ENCODE results near the gene HNRNPF.

Gene HNRNPF

DNA sequence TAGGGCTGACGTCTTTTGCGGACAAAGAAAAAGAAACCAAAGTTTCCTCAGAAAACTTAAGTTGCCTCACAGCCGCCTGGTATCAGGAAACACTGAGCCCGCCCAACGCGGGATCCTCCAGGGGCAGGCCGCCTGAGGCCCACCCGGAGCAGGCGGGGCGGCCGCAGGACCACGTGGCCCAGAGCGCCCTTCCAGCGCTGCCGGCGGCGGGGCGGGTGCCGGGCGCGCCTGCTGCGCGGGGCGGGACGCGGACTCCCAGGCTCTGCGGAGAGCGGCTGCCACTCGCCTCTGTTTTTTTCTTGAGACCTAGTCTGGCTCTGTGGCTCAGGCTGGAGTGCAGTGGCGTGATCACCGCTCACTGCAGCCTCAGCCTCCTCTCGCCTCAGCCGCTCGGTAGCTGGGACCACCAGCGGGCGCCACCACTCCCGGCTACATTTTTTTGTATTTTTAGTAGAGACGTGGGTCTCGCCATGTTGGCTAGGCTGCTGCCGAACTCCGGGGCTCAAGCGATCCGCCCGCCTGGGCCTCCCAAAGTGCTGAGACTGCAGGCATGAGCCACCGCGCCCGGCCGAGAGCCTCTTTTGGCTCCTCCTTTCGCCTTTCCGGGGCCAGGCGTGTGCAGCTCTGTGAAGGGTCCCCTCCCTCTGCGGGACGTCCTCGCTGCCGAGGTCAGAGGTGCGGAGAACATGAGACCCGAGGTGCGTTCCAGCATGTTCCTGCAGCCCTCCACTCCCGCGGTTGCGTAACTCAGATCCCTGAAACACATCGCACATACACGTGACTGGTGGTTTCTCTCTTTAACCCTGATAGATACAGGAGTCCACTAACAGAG is 11.6 kb upstream of the HNRNPF start:
- peak; percentile 92 for DNase-seq

DNA sequence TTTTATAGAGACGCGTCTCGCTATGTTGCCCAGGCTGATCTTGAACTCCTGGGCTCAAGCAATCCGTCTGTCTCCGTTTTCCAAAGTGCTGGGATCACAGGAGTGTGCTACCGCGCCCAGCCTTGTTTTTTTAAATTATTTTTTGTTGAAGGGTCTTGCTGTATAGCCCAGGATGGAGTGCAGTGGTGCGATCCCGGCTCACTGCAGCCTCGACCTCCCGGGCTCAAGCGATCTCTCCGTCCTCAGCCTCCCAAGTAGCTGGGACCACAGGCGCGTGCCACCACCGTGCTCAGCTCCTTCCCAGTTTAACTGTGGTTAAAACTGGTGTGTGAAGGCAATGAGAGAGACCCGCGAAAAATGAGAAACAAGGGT is 11.0 kb upstream of the HNRNPF start:
- DNase-seq = no peak

DNA sequence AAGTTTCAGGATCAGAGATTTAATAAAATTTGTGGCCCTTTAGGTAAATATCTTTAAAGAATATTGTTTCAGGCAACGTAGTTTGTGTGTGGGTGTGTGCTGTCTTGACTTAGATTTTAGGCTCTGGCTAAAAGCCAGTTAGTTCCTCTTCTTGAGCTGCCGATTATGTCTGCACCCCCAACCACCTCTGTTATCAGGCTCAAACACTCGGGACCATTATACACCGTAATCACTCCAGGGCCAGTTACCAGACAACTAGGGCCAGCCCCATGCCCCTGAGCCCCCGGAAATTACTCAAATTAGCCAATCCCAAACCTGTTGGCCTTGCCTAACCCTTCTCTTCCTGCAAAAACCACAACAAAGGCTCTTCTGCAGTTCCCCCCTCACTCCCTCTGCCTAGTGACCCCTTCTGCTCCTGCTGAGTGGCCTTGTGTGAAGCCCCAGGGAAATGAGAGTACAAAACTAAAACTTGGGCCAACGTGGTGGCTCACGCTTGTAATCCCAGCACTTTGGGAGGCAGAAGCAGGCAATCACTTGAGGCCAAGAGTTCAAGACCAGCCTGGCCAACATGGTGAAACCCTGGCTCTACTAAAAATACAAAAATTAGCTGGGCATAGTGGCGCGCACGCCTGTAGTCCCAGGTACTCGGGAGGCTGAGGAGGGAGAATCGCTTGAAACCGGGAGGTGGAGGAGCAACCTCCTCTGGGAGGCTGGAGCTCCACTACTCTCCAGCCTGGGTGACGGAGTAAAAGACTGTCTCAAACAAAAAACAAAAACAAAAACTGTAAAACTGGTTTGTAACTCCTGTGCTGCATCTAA is 9.2 kb upstream of the HNRNPF start:
- peak; percentile 78 for DNase-seq

- DNase-seq = no peak
Measured at GRCh38 chr10:43415544-43415943, 6.6 kb upstream of the HNRNPF start.

DNA sequence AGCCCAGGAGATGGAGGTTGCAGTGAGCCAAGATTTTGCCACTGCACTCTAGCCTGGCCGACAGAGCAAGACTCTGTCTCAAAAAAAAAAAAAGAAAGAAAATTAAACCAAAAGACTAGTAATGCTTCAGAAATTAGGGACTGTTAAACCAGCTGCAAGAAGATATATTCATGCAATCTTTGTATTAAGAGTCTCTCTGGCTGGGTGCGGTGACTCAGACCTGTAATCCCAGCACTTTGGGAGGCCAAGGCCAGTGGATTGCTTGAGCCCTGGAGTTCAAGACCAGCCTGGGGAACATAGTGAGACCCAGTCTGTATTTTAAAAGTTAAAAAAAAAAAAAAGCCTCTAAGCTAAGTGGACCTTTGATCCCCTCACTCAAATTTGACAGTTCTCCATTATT is 2.5 kb upstream of the HNRNPF start:
- DNase-seq = no peak

GRCh38 chr10:43410345-43410744 is 1.4 kb upstream of the HNRNPF start:
- DNase-seq = no peak

GRCh38 chr10:43409385-43410109 is 561 bp upstream of the HNRNPF start:
- peak; percentile 90 for DNase-seq

GRCh38 chr10:43408331-43408709 is 666 bp downstream of the HNRNPF start:
- no peak for DNase-seq

GRCh38 chr10:43407576-43408330 is 1.2 kb downstream of the HNRNPF start:
- peak; percentile 96 for DNase-seq

DNA sequence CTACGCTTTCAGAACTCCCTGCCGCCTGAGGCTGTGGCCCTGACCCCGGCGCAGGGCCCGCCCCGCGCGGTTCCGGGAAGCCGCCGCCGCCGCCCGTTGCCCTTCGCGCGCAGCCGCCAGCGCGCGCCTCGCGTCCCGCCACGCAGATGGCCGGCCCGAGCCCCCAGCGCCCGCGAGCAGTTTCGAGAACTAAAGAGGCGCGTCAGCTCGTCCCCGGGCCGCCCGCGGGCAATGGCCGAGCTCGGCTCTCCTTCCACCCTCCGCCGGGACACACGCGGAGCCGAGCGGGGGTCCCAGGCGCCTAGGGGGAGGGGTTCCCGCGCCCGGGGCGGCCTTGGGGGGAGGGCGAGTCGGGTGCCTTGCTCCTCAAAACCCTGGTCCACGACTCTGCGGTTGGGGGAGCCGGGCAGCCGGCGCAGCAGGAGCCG is 1.8 kb downstream of the HNRNPF start:
- DNase-seq = peak; percentile 87

GRCh38 chr10:43404704-43405084 is 4.3 kb downstream of the HNRNPF start:
- DNase-seq = peak; percentile 65

DNA sequence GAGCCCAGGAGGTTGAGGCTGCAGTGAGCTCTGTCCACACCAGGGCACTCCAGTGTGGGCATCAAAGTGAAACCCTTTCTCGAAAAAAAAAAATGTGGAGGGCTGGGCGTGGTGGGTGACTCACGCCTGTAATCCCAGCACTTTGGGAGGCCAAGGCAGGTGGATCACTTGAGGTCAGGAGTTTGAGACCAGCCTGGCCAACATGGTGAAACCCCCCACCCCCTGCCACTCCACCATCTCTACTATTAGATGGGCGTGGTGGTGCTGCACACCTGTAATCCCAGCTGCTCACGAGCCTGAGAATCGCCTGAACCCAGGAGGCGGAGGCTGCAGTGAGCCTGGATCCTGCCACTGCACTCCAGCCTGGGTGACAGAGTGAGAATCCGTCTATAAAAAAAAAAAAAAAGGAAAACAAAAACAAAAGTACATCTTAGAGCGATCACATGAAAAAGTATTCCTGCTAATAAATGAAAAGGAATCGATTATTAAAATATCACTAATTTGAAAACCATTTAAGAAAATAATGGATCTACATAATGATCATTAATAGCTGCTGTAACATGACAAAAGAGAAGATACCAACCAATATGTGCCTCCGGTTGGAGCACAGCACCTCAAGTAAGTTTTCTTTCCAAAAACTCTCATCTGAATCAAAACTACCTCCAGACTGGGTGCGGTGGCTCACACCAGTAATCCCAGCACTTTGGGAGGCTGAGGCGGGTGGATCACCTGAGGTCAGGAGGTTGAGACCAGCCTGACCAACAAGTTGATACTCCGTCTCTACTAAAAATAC is 4.9 kb downstream of the HNRNPF start:
- DNase-seq = no peak

DNA sequence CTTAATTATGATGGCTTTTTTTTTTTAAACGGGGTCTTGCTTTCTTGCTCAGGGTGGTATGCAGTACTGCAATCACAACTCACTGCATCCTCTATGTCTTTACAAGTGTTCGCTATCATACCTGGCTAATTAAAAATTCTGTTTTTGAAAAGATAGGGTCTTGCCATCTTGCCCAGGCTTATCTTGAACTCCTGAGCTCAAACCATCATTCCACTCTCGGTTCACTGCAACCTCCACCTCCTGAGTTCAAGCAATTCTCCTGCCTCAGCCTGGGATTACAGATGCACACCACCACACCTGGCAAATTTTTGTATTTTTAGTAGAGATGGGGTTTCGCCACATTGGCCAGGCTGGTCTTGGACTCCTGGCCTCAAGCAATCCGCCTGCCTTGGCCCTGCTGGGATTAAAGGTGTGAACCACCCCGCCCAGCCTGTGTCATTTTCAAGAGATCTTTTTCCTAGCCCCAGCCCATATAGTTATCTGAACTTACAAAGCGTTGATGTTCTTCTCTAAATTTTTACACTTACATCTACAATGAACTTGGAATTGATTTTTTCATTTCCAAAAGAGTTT is 6.0 kb downstream of the HNRNPF start:
- peak; percentile 63 for DNase-seq

GRCh38 chr10:43402176-43402575 is 6.8 kb downstream of the HNRNPF start:
- no peak for DNase-seq

DNA sequence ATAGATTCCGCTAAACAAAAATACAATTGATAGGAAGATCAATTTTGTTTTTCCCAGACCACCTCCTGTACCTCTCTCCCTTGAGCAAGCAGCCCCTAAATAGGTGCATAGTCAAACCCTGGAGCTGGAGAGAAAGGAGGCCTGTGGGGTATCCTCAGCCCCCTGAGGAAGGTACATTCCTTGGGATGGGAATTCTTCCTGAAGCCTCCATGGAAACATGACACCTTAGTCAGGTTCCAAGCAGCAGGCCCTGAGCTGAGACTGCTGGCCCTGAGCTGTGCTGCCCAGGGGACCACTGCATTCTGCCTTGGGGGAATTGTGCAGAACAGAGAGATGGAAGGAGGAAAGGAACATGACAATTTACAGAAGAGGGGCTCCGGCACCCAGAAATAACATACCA is 7.4 kb downstream of the HNRNPF start:
- DNase-seq = peak; percentile 61

GRCh38 chr10:43399320-43400310 is 9.4 kb downstream of the HNRNPF start:
- DNase-seq = peak; percentile 58

- no peak for DNase-seq
Measured at GRCh38 chr10:43398939-43399319, 10.1 kb downstream of the HNRNPF start.

DNA sequence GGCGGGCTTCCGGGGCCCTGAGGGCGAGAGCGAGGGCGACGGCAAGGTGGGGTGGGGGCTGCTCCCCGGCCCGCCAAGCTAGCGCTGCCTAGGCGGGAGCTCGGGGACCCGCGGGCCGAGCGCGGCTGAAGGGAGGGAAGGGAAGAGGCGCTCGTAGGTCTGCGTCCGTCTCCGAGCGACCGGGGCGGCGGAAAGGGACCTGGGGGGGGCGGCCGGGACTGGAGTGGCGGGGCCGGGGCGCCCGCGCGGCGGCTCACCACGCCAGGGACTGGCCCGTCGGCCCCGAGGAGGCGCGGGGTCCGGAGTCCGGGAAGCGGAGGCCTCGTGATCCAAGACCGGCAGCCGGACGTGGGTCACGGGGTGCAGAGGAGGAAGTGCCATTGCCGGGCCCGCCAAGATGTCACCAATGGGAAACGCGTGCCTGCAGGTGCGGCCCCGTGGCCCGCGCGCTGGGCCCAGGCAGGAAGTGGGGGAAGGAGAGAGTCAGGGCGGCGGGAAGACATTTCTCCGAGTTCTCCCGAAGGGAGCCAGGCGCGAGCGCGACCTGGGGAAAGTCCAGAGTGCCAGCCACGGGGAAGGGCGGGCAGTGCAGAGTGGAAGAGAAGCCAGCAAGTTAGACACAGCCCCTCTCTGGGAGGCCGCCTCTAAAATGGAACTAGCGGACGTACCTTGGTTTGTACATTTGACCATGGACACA is 11.9 kb downstream of the HNRNPF start:
- peak; percentile 91 for DNase-seq

DNA sequence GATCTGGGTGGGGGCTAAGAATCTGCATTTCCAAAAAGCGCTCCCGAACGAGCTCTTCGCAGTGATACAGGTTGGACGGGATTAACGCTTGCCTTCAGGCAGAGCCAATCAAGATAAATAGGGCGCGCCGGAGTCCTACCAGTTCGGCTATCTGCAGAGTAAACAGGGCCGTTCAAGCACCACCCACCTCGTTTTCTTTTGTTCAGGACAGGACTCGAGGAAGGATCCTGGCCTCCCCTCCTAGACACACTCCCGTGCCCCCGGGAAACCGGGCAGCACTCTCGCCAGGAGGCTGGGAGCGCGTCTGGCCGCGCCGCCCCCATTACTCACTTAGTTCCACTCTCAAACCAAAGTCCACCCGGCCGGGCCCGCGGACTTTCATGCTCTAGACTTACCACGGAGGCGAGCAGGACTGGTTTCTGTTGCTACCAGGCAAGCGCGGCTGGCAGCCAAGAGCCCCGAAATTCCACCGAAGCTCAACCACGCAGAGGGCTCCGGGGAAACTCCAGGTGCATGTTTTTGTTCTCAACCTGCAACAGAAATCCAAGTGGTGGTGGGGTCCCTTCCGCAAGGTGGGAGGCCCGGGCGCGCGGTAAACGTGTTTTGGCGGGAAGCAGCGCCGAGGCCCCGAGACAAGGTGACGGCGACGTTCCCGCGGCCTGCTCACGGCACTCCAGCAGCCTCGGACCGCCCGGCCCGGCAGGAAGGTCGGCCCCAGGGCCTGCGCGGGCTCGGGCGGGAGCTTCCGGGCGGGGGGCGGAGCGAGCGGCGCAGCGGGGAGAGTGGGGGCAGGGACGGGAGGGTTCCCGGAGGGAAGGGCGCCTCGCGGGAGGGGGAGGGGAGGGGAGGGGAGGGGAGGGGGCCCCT is 12.7 kb downstream of the HNRNPF start:
- DNase-seq = peak; percentile 89
